Fibroblast of villous mesenchyme (primary cell): ENCODE data around the gene ELL3. TPM values are rescaled to one million over a fixed set of nuclear protein-coding genes. Genes with fewer than 3 reads are reported as not detected.
"Not testable (repeated sequence)": the region's sequence is repeated elsewhere in the genome, so short reads cannot be mapped to it uniquely, and the experiment has no call there.

ENCODE experiments used
- DNase-seq: peaks from one replicate; pipeline ENCODE4 v3.0.0-alpha.2; 2010; ENCODE audit warnings: low read depth
- H3K4me3 ChIP-seq: 2 replicates; pipeline ENCODE4 v1.5.1; 2011; ENCODE audit warnings: low read depth, mild to moderate bottlenecking, low read length
- total RNA-seq: library from RNA; depleted of rRNA; stranded (reverse); fragments of >200 nt; gene quantifications from 2 replicates; pipeline ENCODE4 v1.2.3, GENCODE V29; 2012
- TF ChIP-seq, protein P1 (sequence below): IDR thresholded peaks from 2 replicates; pipeline ENCODE4 v1.5.1; 2012; ENCODE audit warnings: low read depth, mild to moderate bottlenecking, low read length; ENCODE audit not compliant: insufficient read depth

ELL3 gene, protein sequence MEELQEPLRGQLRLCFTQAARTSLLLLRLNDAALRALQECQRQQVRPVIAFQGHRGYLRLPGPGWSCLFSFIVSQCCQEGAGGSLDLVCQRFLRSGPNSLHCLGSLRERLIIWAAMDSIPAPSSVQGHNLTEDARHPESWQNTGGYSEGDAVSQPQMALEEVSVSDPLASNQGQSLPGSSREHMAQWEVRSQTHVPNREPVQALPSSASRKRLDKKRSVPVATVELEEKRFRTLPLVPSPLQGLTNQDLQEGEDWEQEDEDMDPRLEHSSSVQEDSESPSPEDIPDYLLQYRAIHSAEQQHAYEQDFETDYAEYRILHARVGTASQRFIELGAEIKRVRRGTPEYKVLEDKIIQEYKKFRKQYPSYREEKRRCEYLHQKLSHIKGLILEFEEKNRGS
- total RNA-seq, result 1.6 and 4.3 TPM in 2 replicates

GRCh38 chr15:43776718-43777266 is at the start of gene ELL3:
Gene ELL3, minus strand, starts transcription at chr15:43776966. Its CDS starts 65 bp downstream, at chr15:43776901.
- peak; percentile 74 for DNase-seq
- H3K4me3 ChIP-seq, result peak within 1 kb of the TSS; percentile 74
- TF ChIP-seq, protein P1, sequence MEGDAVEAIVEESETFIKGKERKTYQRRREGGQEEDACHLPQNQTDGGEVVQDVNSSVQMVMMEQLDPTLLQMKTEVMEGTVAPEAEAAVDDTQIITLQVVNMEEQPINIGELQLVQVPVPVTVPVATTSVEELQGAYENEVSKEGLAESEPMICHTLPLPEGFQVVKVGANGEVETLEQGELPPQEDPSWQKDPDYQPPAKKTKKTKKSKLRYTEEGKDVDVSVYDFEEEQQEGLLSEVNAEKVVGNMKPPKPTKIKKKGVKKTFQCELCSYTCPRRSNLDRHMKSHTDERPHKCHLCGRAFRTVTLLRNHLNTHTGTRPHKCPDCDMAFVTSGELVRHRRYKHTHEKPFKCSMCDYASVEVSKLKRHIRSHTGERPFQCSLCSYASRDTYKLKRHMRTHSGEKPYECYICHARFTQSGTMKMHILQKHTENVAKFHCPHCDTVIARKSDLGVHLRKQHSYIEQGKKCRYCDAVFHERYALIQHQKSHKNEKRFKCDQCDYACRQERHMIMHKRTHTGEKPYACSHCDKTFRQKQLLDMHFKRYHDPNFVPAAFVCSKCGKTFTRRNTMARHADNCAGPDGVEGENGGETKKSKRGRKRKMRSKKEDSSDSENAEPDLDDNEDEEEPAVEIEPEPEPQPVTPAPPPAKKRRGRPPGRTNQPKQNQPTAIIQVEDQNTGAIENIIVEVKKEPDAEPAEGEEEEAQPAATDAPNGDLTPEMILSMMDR, result no peak

GRCh38 chr15:43826029-43826507 is 49.3 kb upstream of the ELL3 start:
- TF ChIP-seq, protein P1, result no peak
- peak overlapping the region; percentile 73 for H3K4me3 ChIP-seq
- no peak for DNase-seq

GRCh38 chr15:43825305-43825704 is 48.5 kb upstream of the ELL3 start:
- not testable (repeated sequence) for DNase-seq, H3K4me3 ChIP-seq

GRCh38 chr15:43824302-43825246 is 47.8 kb upstream of the ELL3 start, which contains the start of gene MFAP1:
Gene MFAP1, minus strand, starts transcription at chr15:43824690. Its CDS starts 121 bp downstream, at chr15:43824569.
- peak; percentile 98 for DNase-seq
- peak within 1 kb of the TSS; percentile 79 for H3K4me3 ChIP-seq
- TF ChIP-seq, protein P1, result no peak

- TF ChIP-seq, protein P1, result no peak
- DNase-seq, result peak; percentile 62
- peak overlapping the region; percentile 30 for H3K4me3 ChIP-seq
These were observed 44.7 kb upstream of the ELL3 start for GRCh38 chr15:43821505-43821904.

DNA sequence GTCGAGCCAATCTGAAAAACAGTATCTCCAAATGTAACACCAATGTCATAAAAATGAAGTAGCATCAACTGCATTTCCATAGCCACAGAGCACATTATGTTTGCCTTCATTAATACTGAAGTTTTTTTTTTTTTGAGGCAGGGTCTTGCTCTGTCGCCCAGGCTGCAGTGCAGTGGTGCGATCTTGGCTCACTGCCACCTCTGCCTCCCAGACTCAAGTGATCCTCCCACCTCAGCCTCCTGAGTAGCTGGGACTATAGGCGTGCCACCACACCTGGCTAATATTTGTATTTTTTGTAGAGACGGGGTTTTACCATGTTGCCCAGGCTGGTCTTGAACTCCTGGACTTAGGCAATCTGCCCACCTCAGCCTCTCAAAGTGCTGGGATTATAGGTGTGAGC is 38.3 kb upstream of the ELL3 start:
- H3K4me3 ChIP-seq, DNase-seq: not testable (repeated sequence)

DNA sequence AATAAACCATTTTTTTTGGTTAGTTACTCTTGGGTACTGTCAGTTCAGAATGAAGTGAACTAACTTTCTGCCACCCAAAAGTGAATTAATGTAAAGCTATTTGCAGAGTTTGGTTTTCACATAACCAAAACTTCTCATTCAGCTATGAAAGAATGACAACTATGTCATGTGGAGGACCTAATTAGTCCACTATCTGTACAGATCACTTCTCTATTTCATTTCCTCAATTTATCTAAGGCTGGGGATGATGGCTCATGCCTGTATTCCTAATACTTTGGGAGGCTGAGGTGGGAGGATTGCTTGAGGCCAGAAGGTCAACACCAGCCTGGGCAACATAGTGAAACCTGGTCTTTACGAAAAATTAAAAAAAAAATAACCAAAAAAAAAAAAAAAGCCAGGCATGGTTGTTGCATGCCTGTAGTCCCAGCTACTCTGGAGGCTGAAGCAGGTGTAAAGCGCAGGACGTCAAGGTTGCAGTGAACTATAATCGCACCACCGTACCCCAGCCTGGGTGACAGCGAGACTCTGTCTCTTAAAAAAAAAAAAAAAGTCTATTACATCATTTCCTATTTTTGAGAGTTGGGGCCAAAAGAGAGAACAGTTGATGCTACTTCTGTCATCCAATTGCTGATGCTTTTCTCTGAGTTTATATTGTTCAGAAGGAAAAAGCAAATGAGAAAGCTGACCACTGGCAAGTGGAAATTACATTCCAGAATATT is 32.4 kb upstream of the ELL3 start:
- DNase-seq, result no peak
- no peak overlapping the region for H3K4me3 ChIP-seq
- TF ChIP-seq, protein P1, result no peak
